Left forelimb (tissue), 1 donor: ENCODE results near the gene APBA2.
"Not testable (repeated sequence)": the region's sequence is repeated elsewhere in the genome, so short reads cannot be mapped to it uniquely, and the experiment has no call there.

ENCODE experiments used
- DNase-seq: peaks from one replicate; pipeline ENCODE4 v3.0.0-alpha.2; 2018; ENCODE audit warnings: low spot score

Gene APBA2

GRCh38 chr15:29086001-29086400 lies 200.2 kb downstream of the APBA2 start:
- no peak for DNase-seq

GRCh38 chr15:29086891-29087290 lies 201.1 kb downstream of the APBA2 start:
- no peak for DNase-seq

- DNase-seq, result no peak
These were observed 201.9 kb downstream of the APBA2 start for GRCh38 chr15:29087521-29088285.

- no peak for DNase-seq
These were observed 202.9 kb downstream of the APBA2 start for GRCh38 chr15:29088666-29089065.

- no peak for DNase-seq
These were observed 204.2 kb downstream of the APBA2 start for GRCh38 chr15:29089731-29090616.

GRCh38 chr15:29090617-29091466 lies 205.1 kb downstream of the APBA2 start:
- DNase-seq, result no peak

GRCh38 chr15:29091666-29092065 lies 205.9 kb downstream of the APBA2 start:
- DNase-seq, result no peak

GRCh38 chr15:29092376-29093064 lies 206.7 kb downstream of the APBA2 start:
- no peak for DNase-seq

GRCh38 chr15:29093065-29093435 lies 207.3 kb downstream of the APBA2 start:
- no peak for DNase-seq

GRCh38 chr15:29093696-29094343 lies 208.0 kb downstream of the APBA2 start:
- DNase-seq, result no peak

GRCh38 chr15:29094711-29095110 lies 208.9 kb downstream of the APBA2 start:
- DNase-seq, result no peak

- DNase-seq, result no peak
These were observed 210.0 kb downstream of the APBA2 start for GRCh38 chr15:29095746-29096145.

- no peak for DNase-seq
These were observed 211.4 kb downstream of the APBA2 start for GRCh38 chr15:29097168-29097567.

GRCh38 chr15:29097971-29098370 lies 212.2 kb downstream of the APBA2 start:
- DNase-seq, result no peak

- DNase-seq, result no peak
These were observed 212.9 kb downstream of the APBA2 start for GRCh38 chr15:29098652-29099051.

- no peak for DNase-seq
These were observed 213.5 kb downstream of the APBA2 start for GRCh38 chr15:29099131-29099880.

GRCh38 chr15:29100486-29101000 lies 214.8 kb downstream of the APBA2 start:
- no peak for DNase-seq

GRCh38 chr15:29101491-29101890 lies 215.7 kb downstream of the APBA2 start:
- DNase-seq, result no peak

- DNase-seq, result not testable (repeated sequence)
These were observed 216.5 kb downstream of the APBA2 start for GRCh38 chr15:29102173-29102794.
